Uterus (tissue), 2 donors: Measurements from ENCODE around the gene VPS18.

Source experiments
- CTCF ChIP-seq, 4 experiments: fragments of 200-600 bp in 2 of 4; fragments of 450-650 bp in 2 of 4; sonication (generic) in 2 of 4; IDR thresholded peaks; one replicate each; pipeline ENCODE4 v1.5.1; 2016 to 2019; ENCODE audit warnings: antibody characterized with exemption in 4 of 4, mild to moderate bottlenecking in 2 of 4, moderate library complexity in 1 of 4
- POLR2A ChIP-seq, 2 donors: fragments of 450-650 bp; IDR thresholded peaks; one replicate each; pipeline ENCODE4 v1.6.1; 2016; ENCODE audit warnings: antibody characterized with exemption in 2 of 2, mild to moderate bottlenecking in 1 of 2, moderate library complexity in 1 of 2

- no peak for TF ChIP-seq CTCF (IDR thresholded peaks at IDR 0.05)
- no peak for TF ChIP-seq POLR2A (IDR thresholded peaks at IDR 0.05)
Observed at GRCh38 chr15:40904552-40905201, 10.4 kb downstream of the VPS18 start.
